AG04450 (cell line): ENCODE results near the gene PTGR1. TPM values are rescaled to one million over a fixed set of nuclear protein-coding genes. Genes with fewer than 3 reads are reported as not detected.

Experiments
- CTCF ChIA-PET: fragments of 300-600, 350-600 bp; formaldehyde crosslinking; extraction: SDS; loops from one replicate; lab custom pipeline; 2022; ENCODE audit warnings: antibody characterized with exemption, inconsistent platforms; lab: Charles Lee
- POLR2A ChIA-PET: fragments of 350-600 bp; formaldehyde crosslinking; extraction: SDS; loops from one replicate; lab custom pipeline; 2021; ENCODE audit warnings: antibody characterized with exemption, inconsistent platforms; lab: Yijun Ruan, JAX
- DNase-seq: peaks from one replicate; pipeline ENCODE4 v3.0.0-alpha.2; 2011; ENCODE audit warnings: low read depth, low spot score
- H3K27ac ChIP-seq: one replicate; pipeline ENCODE4 v1.5.1; 2012; ENCODE audit warnings: low read depth, low read length, control low read depth
- H3K27me3 ChIP-seq: one replicate; pipeline ENCODE4 v1.6.0; 2012; ENCODE audit warnings: low read length; ENCODE audit not compliant: control insufficient read depth, insufficient read depth
- H3K4me3 ChIP-seq: 2 replicates; pipeline ENCODE4 v1.5.1; 2011; ENCODE audit warnings: mild to moderate bottlenecking, low read depth, low read length, control low read depth
- H3K9me3 ChIP-seq: 2 replicates; pipeline ENCODE4 v1.5.1; 2012; ENCODE audit warnings: low read length; ENCODE audit not compliant: control insufficient read depth, insufficient read depth
- CTCF ChIP-seq: IDR thresholded peaks from 2 replicates; pipeline ENCODE4 v1.5.1; 2011; ENCODE audit warnings: low read depth, low read length, control low read depth, inconsistent platforms
- polyA plus RNA-seq: library from polyadenylated mRNA; depleted of rRNA; stranded (reverse); fragments of >200 nt; gene quantifications from 2 replicates; pipeline ENCODE4 v1.2.3, GENCODE V29; 2011

Gene PTGR1
- polyA plus RNA-seq, 1 experiment: 173 TPM

GRCh38 chr9:111542497-111543254 lies 56.8 kb downstream of the PTGR1 start:
- CTCF ChIA-PET: no interaction called here
- peaks cover 41% of the 10 kb centered on the region for H3K9me3 ChIP-seq
- no peaks in the 10 kb centered on the region for H3K27me3 ChIP-seq
- H3K27ac ChIP-seq: no peak overlapping the region
- no peak for TF ChIP-seq CTCF
- POLR2A ChIA-PET: no interaction called here
- H3K4me3 ChIP-seq: no peak overlapping the region
- DNase-seq: no peak

GRCh38 chr9:111533099-111533790 lies 66.2 kb downstream of the PTGR1 start:
- H3K27me3 ChIP-seq: no peaks in the 10 kb centered on the region
- ChIA-PET CTCF (no interaction called here), POLR2A (no interaction called here)
- peaks cover 46% of the 10 kb centered on the region for H3K9me3 ChIP-seq
- no peak overlapping the region for H3K4me3 ChIP-seq
- no peak for TF ChIP-seq CTCF
- DNase-seq: no peak
- no peak overlapping the region for H3K27ac ChIP-seq

GRCh38 chr9:111531716-111532115 lies 67.7 kb downstream of the PTGR1 start:
- CTCF ChIA-PET: interaction anchor here (1.1 kb wide), 1 partner anchor 90 kb away, joined by 3 read pairs; no protein-coding TSS in a partner anchor
- Histone ChIP-seq H3K27me3 (no peaks in the 10 kb centered on the region), H3K4me3 (no peak overlapping the region), H3K9me3 (peaks cover 35% of the 10 kb centered on the region), H3K27ac (no peak overlapping the region)
- POLR2A ChIA-PET: no interaction called here
- no peak for TF ChIP-seq CTCF
- no peak for DNase-seq

- Histone ChIP-seq H3K9me3 (peaks cover 18% of the 10 kb centered on the region), H3K27ac (no peak overlapping the region), H3K27me3 (no peaks in the 10 kb centered on the region), H3K4me3 (no peak overlapping the region)
- ChIA-PET POLR2A (no interaction called here), CTCF (interaction anchor here (1.2 kb wide), 1 partner anchor 20 kb away, joined by 3 read pairs; no protein-coding TSS in a partner anchor)
- no peak for TF ChIP-seq CTCF
- DNase-seq: no peak
These were observed 69.7 kb downstream of the PTGR1 start for GRCh38 chr9:111529787-111530186.

- CTCF ChIA-PET: no interaction called here
- no peak overlapping the region for H3K4me3 ChIP-seq
- no peak for TF ChIP-seq CTCF
- H3K27me3 ChIP-seq: peaks cover 2% of the 10 kb centered on the region
- H3K27ac ChIP-seq: no peak overlapping the region
- no peak for DNase-seq
- H3K9me3 ChIP-seq: peaks cover 13% of the 10 kb centered on the region
- POLR2A ChIA-PET: interaction anchor here (0.6 kb wide), 1 partner anchor 235 kb away, joined by 3 read pairs; no protein-coding TSS in a partner anchor
These were observed 72.1 kb downstream of the PTGR1 start for GRCh38 chr9:111527347-111527746.
